Coronary artery (tissue), 2 donors: ENCODE measurements around the gene SLC9A4.

ENCODE experiments used
- DNase-seq: peaks from one replicate; pipeline ENCODE4 v3.0.0-alpha.2; 2017; ENCODE audit warnings: low spot score
- H3K27ac ChIP-seq, 2 donors: fragments of 200-600 bp; sonication (generic); one replicate each; pipeline ENCODE4 v1.5.1; 2016 to 2019
- H3K4me3 ChIP-seq: fragments of 200-600 bp; sonication (generic); 2 replicates; pipeline ENCODE4 v1.5.1; 2016; ENCODE audit warnings: mild to moderate bottlenecking, moderate library complexity
- CTCF ChIP-seq: fragments of 200-600 bp; sonication (generic); IDR thresholded peaks from one replicate; pipeline ENCODE4 v1.5.1; 2019; ENCODE audit warnings: antibody characterized with exemption

Gene SLC9A4

GRCh38 chr2:102538491-102538890 is 65.5 kb downstream of the SLC9A4 start:
- DNase-seq, result no peak
- H3K4me3 ChIP-seq, result no peak overlapping the region
- no peak overlapping the region for H3K27ac ChIP-seq
- TF ChIP-seq CTCF, result no peak

GRCh38 chr2:102540882-102541281 is 67.9 kb downstream of the SLC9A4 start:
- no peak for DNase-seq
- Histone ChIP-seq H3K4me3 (no peak overlapping the region), H3K27ac (no peak overlapping the region)
- no peak for TF ChIP-seq CTCF

GRCh38 chr2:102544182-102544581 is 71.2 kb downstream of the SLC9A4 start:
- Histone ChIP-seq H3K4me3 (no peak overlapping the region), H3K27ac (no peak overlapping the region)
- DNase-seq, result no peak
- no peak for TF ChIP-seq CTCF

GRCh38 chr2:102547462-102547861 is 74.4 kb downstream of the SLC9A4 start:
- TF ChIP-seq CTCF, result no peak
- Histone ChIP-seq H3K27ac (no peak overlapping the region), H3K4me3 (no peak overlapping the region)
- DNase-seq, result no peak

- TF ChIP-seq CTCF, result no peak
- no peak for DNase-seq
- Histone ChIP-seq H3K4me3 (no peak overlapping the region), H3K27ac (no peak overlapping the region)
Measured at GRCh38 chr2:102549027-102549426, 76.0 kb downstream of the SLC9A4 start.

- no peak for TF ChIP-seq CTCF
- no peak overlapping the region for H3K27ac ChIP-seq
- H3K4me3 ChIP-seq, result no peak overlapping the region
- DNase-seq, result no peak
Measured at GRCh38 chr2:102550151-102550550, 77.1 kb downstream of the SLC9A4 start.

GRCh38 chr2:102551329-102552096 is 78.5 kb downstream of the SLC9A4 start:
- DNase-seq, result no peak
- no peak overlapping the region for H3K27ac ChIP-seq
- no peak for TF ChIP-seq CTCF
- H3K4me3 ChIP-seq, result no peak overlapping the region
